K562 (cell line): Measurements from ENCODE around the gene ADPRHL1. TPM values are rescaled to one million over a fixed set of nuclear protein-coding genes. Genes with fewer than 3 reads are reported as not detected.

ENCODE experiments used
- CBX1 ChIP-seq: sonication (generic); IDR thresholded peaks from 2 replicates; pipeline ENCODE4 v1.6.1; 2016; ENCODE audit warnings: antibody characterized with exemption, low read depth, mild to moderate bottlenecking
- ETV5 ChIP-seq: sonication (generic); formaldehyde crosslinking; IDR thresholded peaks from 2 replicates; pipeline ENCODE4 v1.4.0; 2020; ENCODE audit warnings: low read depth, mild to moderate bottlenecking, missing genetic modification reagents
- KDM2B ChIP-seq: fragments of 250-450 bp; sonication (Bioruptor Pico); IDR thresholded peaks from 2 replicates; pipeline ENCODE4 v1.8.0; 2021; ENCODE audit warnings: mild to moderate bottlenecking, moderate library complexity
- POLR3A ChIP-seq: IDR thresholded peaks from 2 replicates; pipeline ENCODE4 v1.6.1; 2011; ENCODE audit warnings: borderline replicate concordance, mild to moderate bottlenecking, moderate library complexity; ENCODE audit not compliant: insufficient read length, insufficient read depth; ENCODE audit errors: extremely low read depth
- PYGO2 ChIP-seq: fragments of 450-650 bp; IDR thresholded peaks from 2 replicates; pipeline ENCODE4 v1.6.1; 2016; ENCODE audit warnings: mild to moderate bottlenecking, missing genetic modification characterization, moderate library complexity, missing compliant biosample characterization
- RBM14 ChIP-seq: fragments of 200-400 bp; formaldehyde crosslinking; IDR thresholded peaks from 2 replicates; pipeline ENCODE4 v1.6.1; 2018; ENCODE audit warnings: low read depth, mild to moderate bottlenecking, low read length, moderate library complexity, borderline replicate concordance; ENCODE audit not compliant: insufficient read depth
- RERE ChIP-seq: sonication (generic); formaldehyde crosslinking; IDR thresholded peaks from 2 replicates; pipeline ENCODE4 v1.8.0; 2023; ENCODE audit warnings: missing genetic modification reagents, mild to moderate bottlenecking, borderline replicate concordance
- SAFB2 ChIP-seq: fragments of 200-400 bp; formaldehyde crosslinking; IDR thresholded peaks from 2 replicates; pipeline ENCODE4 v1.6.1; 2018; ENCODE audit warnings: borderline replicate concordance, low read length, low read depth, moderate library complexity; ENCODE audit not compliant: severe bottlenecking
- TBP ChIP-seq: optimal IDR thresholded peaks from 2 replicates; pipeline ENCODE3; 2011; ENCODE audit warnings: low read depth, low read length, improper control_type of control experiment
- ZNF311 ChIP-seq: fragments of 250-450 bp; sonication (Bioruptor Pico); IDR thresholded peaks from 2 replicates; pipeline ENCODE4 v1.4.0; 2020; ENCODE audit warnings: mild to moderate bottlenecking, moderate library complexity
- polyA plus RNA-seq, 8 experiments: library from polyadenylated mRNA; depleted of rRNA in 4 of 8; stranded (reverse) in 5 of 8; unstranded in 3 of 8; fragments of >200 nt; fragmentation: Nextera tagmentation in 2 of 8; fragmentation: Illumina TruSeq in 1 of 8; extraction: Ambion mirVana in 2 of 8; extraction: Trizol in 1 of 8; gene quantifications; 2 replicates each; pipeline versions ENCODE4 v1.2.1 to v1.2.3, GENCODE V29; 2011 to 2014; ENCODE audit warnings: inconsistent platforms in 1 of 8, missing spikeins in 1 of 8
- total RNA-seq, 7 experiments: library from RNA; depleted of rRNA in 6 of 7; stranded (reverse); fragments of >200 nt in 6 of 7; fragmentation: Illumina TruSeq in 2 of 7; extraction: Trizol in 2 of 7; gene quantifications; 2 replicates each; pipeline versions ENCODE4 v1.2.1 to v1.2.3, GENCODE V29; 2011 to 2021; ENCODE audit warnings: low replicate concordance in 1 of 7
- TF ChIP-seq, protein P1 (sequence below): fragments of 200-800 bp; sonication (Bioruptor generic); IDR thresholded peaks from 2 replicates; pipeline ENCODE4 v1.6.1; 2016; ENCODE audit warnings: missing genetic modification characterization, missing compliant biosample characterization

ADPRHL1 gene
- total and polyA plus RNA-seq, 9 of the 15 experiments (the other 6 are each of a cell fraction or from before 2014, with no cell fraction given), result 0.06 to 0.76 (median 0.37) TPM; not detected in 1

DNA sequence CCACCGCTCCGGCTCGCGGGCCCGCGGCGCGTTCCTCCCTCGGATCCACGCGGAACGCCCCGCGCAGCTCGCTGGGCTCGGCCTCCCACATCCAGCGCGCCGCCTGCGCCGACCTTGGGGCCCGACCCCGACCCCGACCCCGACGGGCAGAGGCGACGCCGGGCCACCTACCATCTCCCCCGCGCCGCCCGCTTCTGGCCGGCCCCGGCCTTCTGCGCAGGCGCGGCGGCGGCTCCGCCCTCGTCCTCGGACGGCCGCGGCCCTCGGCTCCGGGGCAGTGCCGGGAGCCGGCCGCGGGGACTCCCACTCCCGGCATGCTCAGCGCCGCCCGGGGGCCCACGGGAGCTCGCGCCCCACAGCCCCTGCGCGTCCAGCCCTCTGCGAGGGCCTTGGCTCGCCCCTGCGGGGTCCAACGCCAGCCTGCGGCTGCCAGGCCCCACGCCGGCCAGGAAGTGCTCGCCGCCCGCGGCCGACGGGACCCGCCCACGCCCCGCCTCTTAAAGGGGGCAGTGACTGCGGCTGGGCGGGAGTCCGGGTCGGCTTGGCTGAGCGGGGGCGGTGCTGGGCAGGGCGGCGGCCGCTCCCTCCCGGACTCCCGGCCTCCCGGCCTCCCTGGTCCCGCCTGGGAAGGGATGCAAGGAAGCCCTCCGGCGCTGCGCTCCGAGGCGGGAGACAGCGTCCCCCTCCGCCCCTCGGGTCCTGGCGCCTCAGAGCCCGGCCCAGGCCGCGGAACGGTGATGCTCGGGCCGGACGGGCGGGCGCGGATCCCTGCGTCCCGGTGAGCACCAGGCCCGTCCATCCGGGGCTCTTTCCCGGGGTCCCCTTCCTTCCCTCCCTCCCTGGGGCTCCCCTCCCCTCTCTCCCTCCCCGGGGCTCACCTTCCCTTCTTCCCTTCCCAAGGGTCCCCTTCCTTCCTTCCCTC, 37.5 kb upstream of the ADPRHL1 start, which contains the start of gene DCUN1D2 (continued):
- TF ChIP-seq CBX1 (no peak), TBP (no peak), POLR3A (no peak), PYGO2 (tag) (no peak), ETV5 (CRISPR knock-in tag) (0 out of 2 replicates have a peak, but pooled peaks have one; percentile 13), SAFB2 (no peak), RERE (CRISPR knock-in tag) (no peak), ZNF311 (CRISPR knock-in tag) (no peak), RBM14 (no peak), KDM2B (no peak)
- TF ChIP-seq, protein P1, sequence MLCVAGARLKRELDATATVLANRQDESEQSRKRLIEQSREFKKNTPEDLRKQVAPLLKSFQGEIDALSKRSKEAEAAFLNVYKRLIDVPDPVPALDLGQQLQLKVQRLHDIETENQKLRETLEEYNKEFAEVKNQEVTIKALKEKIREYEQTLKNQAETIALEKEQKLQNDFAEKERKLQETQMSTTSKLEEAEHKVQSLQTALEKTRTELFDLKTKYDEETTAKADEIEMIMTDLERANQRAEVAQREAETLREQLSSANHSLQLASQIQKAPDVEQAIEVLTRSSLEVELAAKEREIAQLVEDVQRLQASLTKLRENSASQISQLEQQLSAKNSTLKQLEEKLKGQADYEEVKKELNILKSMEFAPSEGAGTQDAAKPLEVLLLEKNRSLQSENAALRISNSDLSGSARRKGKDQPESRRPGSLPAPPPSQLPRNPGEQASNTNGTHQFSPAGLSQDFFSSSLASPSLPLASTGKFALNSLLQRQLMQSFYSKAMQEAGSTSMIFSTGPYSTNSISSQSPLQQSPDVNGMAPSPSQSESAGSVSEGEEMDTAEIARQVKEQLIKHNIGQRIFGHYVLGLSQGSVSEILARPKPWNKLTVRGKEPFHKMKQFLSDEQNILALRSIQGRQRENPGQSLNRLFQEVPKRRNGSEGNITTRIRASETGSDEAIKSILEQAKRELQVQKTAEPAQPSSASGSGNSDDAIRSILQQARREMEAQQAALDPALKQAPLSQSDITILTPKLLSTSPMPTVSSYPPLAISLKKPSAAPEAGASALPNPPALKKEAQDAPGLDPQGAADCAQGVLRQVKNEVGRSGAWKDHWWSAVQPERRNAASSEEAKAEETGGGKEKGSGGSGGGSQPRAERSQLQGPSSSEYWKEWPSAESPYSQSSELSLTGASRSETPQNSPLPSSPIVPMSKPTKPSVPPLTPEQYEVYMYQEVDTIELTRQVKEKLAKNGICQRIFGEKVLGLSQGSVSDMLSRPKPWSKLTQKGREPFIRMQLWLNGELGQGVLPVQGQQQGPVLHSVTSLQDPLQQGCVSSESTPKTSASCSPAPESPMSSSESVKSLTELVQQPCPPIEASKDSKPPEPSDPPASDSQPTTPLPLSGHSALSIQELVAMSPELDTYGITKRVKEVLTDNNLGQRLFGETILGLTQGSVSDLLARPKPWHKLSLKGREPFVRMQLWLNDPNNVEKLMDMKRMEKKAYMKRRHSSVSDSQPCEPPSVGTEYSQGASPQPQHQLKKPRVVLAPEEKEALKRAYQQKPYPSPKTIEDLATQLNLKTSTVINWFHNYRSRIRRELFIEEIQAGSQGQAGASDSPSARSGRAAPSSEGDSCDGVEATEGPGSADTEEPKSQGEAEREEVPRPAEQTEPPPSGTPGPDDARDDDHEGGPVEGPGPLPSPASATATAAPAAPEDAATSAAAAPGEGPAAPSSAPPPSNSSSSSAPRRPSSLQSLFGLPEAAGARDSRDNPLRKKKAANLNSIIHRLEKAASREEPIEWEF (CRISPR knock-in tag), result no peak
